H9 (cell line): Measurements from ENCODE around the gene EDDM13. TPM values are rescaled to one million over a fixed set of nuclear protein-coding genes. Genes with fewer than 3 reads are reported as not detected.
A peak's percentile ranks its signal among the peaks of the same experiment; 100 is the strongest.

Source experiments
- DNase-seq: peaks from one replicate; pipeline ENCODE4 v3.0.0-alpha.2; 2017
- H2AFZ ChIP-seq: one replicate; pipeline ENCODE4 v1.6.1; 2013; ENCODE audit warnings: mild to moderate bottlenecking, low read length, control low read depth, moderate library complexity
- H2AK5ac ChIP-seq: 2 replicates; pipeline ENCODE4 v1.6.1; 2013; ENCODE audit warnings: low read length, control low read depth, mixed read lengths; ENCODE audit not compliant: insufficient read length
- H2BK120ac ChIP-seq: one replicate; pipeline ENCODE4 v1.6.1; 2013; ENCODE audit warnings: low read depth, mild to moderate bottlenecking, low read length, control low read depth, inconsistent platforms; ENCODE audit not compliant: poor library complexity, severe bottlenecking
- H2BK12ac ChIP-seq: 2 replicates; pipeline ENCODE4 v1.6.1; 2013; ENCODE audit warnings: low read length, control low read depth, mixed read lengths, low read depth; ENCODE audit not compliant: insufficient read length
- H2BK15ac ChIP-seq: 2 replicates; pipeline ENCODE4 v1.6.1; 2013; ENCODE audit warnings: low read depth, low read length, control low read depth
- H2BK20ac ChIP-seq: one replicate; pipeline ENCODE4 v1.6.1; 2013; ENCODE audit warnings: low read depth, mild to moderate bottlenecking, low read length, control low read depth, inconsistent platforms; ENCODE audit not compliant: poor library complexity, severe bottlenecking
- H2BK5ac ChIP-seq: 2 replicates; pipeline ENCODE4 v1.6.1; 2013; ENCODE audit warnings: low read length, control low read depth, mixed read lengths; ENCODE audit not compliant: insufficient read length
- H3K14ac ChIP-seq: 2 replicates; pipeline ENCODE4 v1.6.1; 2013; ENCODE audit warnings: low read length, control low read depth; ENCODE audit not compliant: insufficient read depth
- H3K18ac ChIP-seq: 2 replicates; pipeline ENCODE4 v1.6.1; 2013; ENCODE audit warnings: low read depth, mild to moderate bottlenecking, mixed read lengths, low read length, control low read depth; ENCODE audit not compliant: insufficient read length
- H3K23ac ChIP-seq: 2 replicates; pipeline ENCODE4 v1.6.1; 2013; ENCODE audit warnings: low read length, control low read depth, mixed read lengths, low read depth; ENCODE audit not compliant: insufficient read length
- H3K23me2 ChIP-seq: 2 replicates; pipeline ENCODE4 v1.6.1; 2013; ENCODE audit warnings: low read depth, mild to moderate bottlenecking, mixed read lengths, low read length, control low read depth; ENCODE audit not compliant: insufficient read length, poor library complexity, severe bottlenecking
- H3K27ac ChIP-seq: 2 replicates; pipeline ENCODE4 v1.5.1; 2013; ENCODE audit warnings: low read length, control low read depth, mixed read lengths, low read depth; ENCODE audit not compliant: insufficient read length
- H3K27me3 ChIP-seq: 2 replicates; pipeline ENCODE4 v1.6.1; 2013; ENCODE audit warnings: low read length, control low read depth, inconsistent platforms; ENCODE audit not compliant: insufficient read depth
- H3K4ac ChIP-seq: 2 replicates; pipeline ENCODE4 v1.6.1; 2013; ENCODE audit warnings: low read depth, mild to moderate bottlenecking, control low read depth, inconsistent platforms, low read length, moderate library complexity
- H3K4me1 ChIP-seq: 2 replicates; pipeline ENCODE4 v1.6.1; 2013; ENCODE audit warnings: low read length, control low read depth, inconsistent platforms; ENCODE audit not compliant: insufficient read depth
- H3K4me2 ChIP-seq: 2 replicates; pipeline ENCODE4 v1.6.1; 2013; ENCODE audit warnings: low read length, control low read depth, mixed read lengths; ENCODE audit not compliant: insufficient read length, insufficient read depth
- H3K56ac ChIP-seq: 2 replicates; pipeline ENCODE4 v1.6.1; 2013; ENCODE audit warnings: low read depth, mild to moderate bottlenecking, mixed read lengths, low read length, control low read depth; ENCODE audit not compliant: insufficient read length
- H3K79me1 ChIP-seq: 2 replicates; pipeline ENCODE4 v1.6.1; 2013; ENCODE audit warnings: low read depth, mild to moderate bottlenecking, moderate library complexity, low read length, control low read depth, inconsistent platforms; ENCODE audit not compliant: insufficient read depth, poor library complexity, severe bottlenecking
- H3K79me2 ChIP-seq: 2 replicates; pipeline ENCODE4 v1.6.1; 2013; ENCODE audit warnings: low read length, control low read depth, inconsistent platforms; ENCODE audit not compliant: insufficient read depth
- H3K9ac ChIP-seq: 2 replicates; pipeline ENCODE4 v1.6.1; 2013; ENCODE audit warnings: low read length, control low read depth, mixed read lengths; ENCODE audit not compliant: insufficient read length; ENCODE audit errors: extremely low read depth
- H3K9me3 ChIP-seq: one replicate; pipeline ENCODE4 v1.6.1; 2013; ENCODE audit warnings: low read depth, low read length, inconsistent platforms; ENCODE audit not compliant: control insufficient read depth
- H3T11ph ChIP-seq: one replicate; pipeline ENCODE4 v1.6.1; 2013; ENCODE audit warnings: mild to moderate bottlenecking, low read length, control low read depth, inconsistent platforms
- H4K20me1 ChIP-seq: one replicate; pipeline ENCODE4 v1.6.1; 2013; ENCODE audit not compliant: control insufficient read depth, insufficient read length, insufficient read depth
- H4K5ac ChIP-seq: 2 replicates; pipeline ENCODE4 v1.6.1; 2013; ENCODE audit warnings: low read depth, mild to moderate bottlenecking, mixed read lengths, low read length, control low read depth; ENCODE audit not compliant: insufficient read length
- H4K8ac ChIP-seq: replicated peaks from 2 replicates; pipeline ENCODE4 v1.6.1; 2013; ENCODE audit warnings: low read length, control low read depth, mixed read lengths, low read depth; ENCODE audit not compliant: insufficient read length
- H4K91ac ChIP-seq: 2 replicates; pipeline ENCODE4 v1.6.1; 2013; ENCODE audit warnings: low read depth, mild to moderate bottlenecking, moderate library complexity, mixed read lengths, low read length, control low read depth; ENCODE audit not compliant: insufficient read length
- H3K27ac Mint-ChIP-seq, 3 experiments: 2 replicates in 2 of 3; 3 replicates in 1 of 3; pipeline ENCODE4 v1.8.0; 2020 to 2021; ENCODE audit warnings: mixed read lengths in 3 of 3, mild to moderate bottlenecking in 1 of 3, moderate library complexity in 1 of 3
- H3K27me3 Mint-ChIP-seq: 2 replicates; pipeline ENCODE4 v1.8.0; 2021; ENCODE audit warnings: low read depth, mild to moderate bottlenecking, moderate library complexity, mixed read lengths
- H3K36me3 Mint-ChIP-seq, 3 experiments: 2 replicates in 2 of 3; 3 replicates in 1 of 3; pipeline ENCODE4 v1.8.0; 2020 to 2021; ENCODE audit warnings: low read depth in 3 of 3, mixed read lengths in 3 of 3; ENCODE audit not compliant: insufficient read depth in 1 of 3
- H3K4me1 Mint-ChIP-seq, 2 experiments: 2 replicates each; pipeline ENCODE4 v1.8.0; 2020; ENCODE audit warnings: mixed read lengths in 2 of 2
- H3K4me3 Mint-ChIP-seq, 2 experiments: 2 replicates in 1 of 2; 3 replicates in 1 of 2; pipeline ENCODE4 v1.8.0; 2020 to 2021; ENCODE audit warnings: mild to moderate bottlenecking in 2 of 2, mixed read lengths in 2 of 2, moderate library complexity in 1 of 2
- H3K9me3 Mint-ChIP-seq, 2 experiments: 2 replicates in 1 of 2; 3 replicates in 1 of 2; pipeline ENCODE4 v1.8.0; 2020; ENCODE audit warnings: mild to moderate bottlenecking in 2 of 2, mixed read lengths in 2 of 2, moderate library complexity in 1 of 2
- CTCF ChIP-seq: fragments of 200-600 bp; sonication (generic); conservative IDR thresholded peaks from 3 replicates; pipeline ENCODE4 v1.8.0; 2021; ENCODE audit warnings: antibody characterized with exemption, mild to moderate bottlenecking
- WGBS: extraction: QIAGEN DNeasy Blood & Tissue Kit; methylation state at CpG from one replicate; pipeline ENCODE4 v1.1.7; 2013; ENCODE audit warnings: missing lambda C conversion rate, low lambda C conversion rate, mixed read lengths; ENCODE audit not compliant: insufficient read length; ENCODE audit errors: extremely low coverage; 5-methylcytosine and 5-hydroxymethylcytosine counted together
- total RNA-seq: library from RNA; stranded (reverse); gene quantifications from 2 replicates; pipeline ENCODE4 v1.2.1, GENCODE V29; 2021

EDDM13 gene
- total RNA-seq, 1 experiment from 2014 or later: not detected

- peaks cover 7 to 26% (median 15%) of the 10 kb centered on the region in 3 experiments; a peak in 6 of 7 replicates for H3K36me3 Mint-ChIP-seq
- no peak overlapping the region for H3T11ph ChIP-seq
Measured at GRCh38 chr19:56295531-56296455, 23.2 kb downstream of the EDDM13 start.

More at GRCh38 chr19:56295531-56296455, 23.2 kb downstream of the EDDM13 start:
- H4K8ac ChIP-seq: no peak overlapping the region
- no peaks in the 10 kb centered on the region for H3K4me1 ChIP-seq
- no peak overlapping the region for H3K14ac ChIP-seq
- no peak for TF ChIP-seq CTCF
- H2AK5ac ChIP-seq: no peak overlapping the region
- no peaks in the 10 kb centered on the region for H3K9me3 ChIP-seq
- H3K27ac ChIP-seq: no peak overlapping the region
- Mint-ChIP-seq H3K4me3 (no peak overlapping the region), H3K27ac (peak overlapping the region in 1 of 3 experiments; percentile 41; a peak in 1 of 7 replicates), H3K27me3 (no peaks in the 10 kb centered on the region; the same call in 1 of the 2 replicates), H3K9me3 (peaks cover 0 to 44% of the 10 kb centered on the region in 2 experiments; a peak in 2 of 5 replicates), H3K4me1 (peaks cover 0 to 3% of the 10 kb centered on the region in 2 experiments; a peak in 3 of 4 replicates)
- no peak overlapping the region for H3K9ac ChIP-seq
- no peak overlapping the region for H4K5ac ChIP-seq
- no peak overlapping the region for H3K18ac ChIP-seq
- no peak overlapping the region for H3K4me2 ChIP-seq
- H2BK5ac ChIP-seq: no peak overlapping the region
- no CpG with 5 or more reads among the region's 22 CpGs for WGBS
- H2BK120ac ChIP-seq: no peak overlapping the region
- no peak overlapping the region for H2BK15ac ChIP-seq
- no peak overlapping the region for H3K23ac ChIP-seq
- no peak overlapping the region for H2BK20ac ChIP-seq
- no peak overlapping the region for H2BK12ac ChIP-seq
- H3K23me2 ChIP-seq: no peaks in the 10 kb centered on the region
- DNase-seq: no peak
- no peaks in the 10 kb centered on the region for H3K79me1 ChIP-seq
- no peak overlapping the region for H4K91ac ChIP-seq
- H3K79me2 ChIP-seq: no peaks in the 10 kb centered on the region
- no peak overlapping the region for H2AFZ ChIP-seq
- H3K27me3 ChIP-seq: no peaks in the 10 kb centered on the region
- H3K56ac ChIP-seq: no peak overlapping the region
- no peak overlapping the region for H3K4ac ChIP-seq
- no peaks in the 10 kb centered on the region for H4K20me1 ChIP-seq
